HG03159 (cell line): ENCODE measurements around the gene CBLB.

ENCODE experiments used
- ATAC-seq: cut with Tn5 transposase; IDR thresholded peaks from one replicate; pipeline ENCODE4 v1.9.1; 2021; ENCODE audit warnings: mild to moderate bottlenecking, moderate library complexity; ENCODE audit not compliant: unreplicated experiment

CBLB gene

GRCh38 chr3:105791919-105792786, 76.7 kb downstream of the CBLB start:
- ATAC-seq = no peak

GRCh38 chr3:105791131-105791530, 77.7 kb downstream of the CBLB start:
- no peak for ATAC-seq

GRCh38 chr3:105790534-105790933, 78.3 kb downstream of the CBLB start:
- no peak for ATAC-seq

GRCh38 chr3:105788593-105788992, 80.2 kb downstream of the CBLB start:
- no peak for ATAC-seq

GRCh38 chr3:105787453-105787852, 81.4 kb downstream of the CBLB start:
- ATAC-seq = no peak

- ATAC-seq = no peak
Measured at GRCh38 chr3:105786990-105787389, 81.8 kb downstream of the CBLB start.

GRCh38 chr3:105786241-105786640, 82.6 kb downstream of the CBLB start:
- ATAC-seq = no peak

- ATAC-seq = no peak
Measured at GRCh38 chr3:105785803-105786202, 83.0 kb downstream of the CBLB start.

GRCh38 chr3:105783631-105784030, 85.2 kb downstream of the CBLB start:
- no peak for ATAC-seq

- ATAC-seq = no peak
Measured at GRCh38 chr3:105781871-105782270, 86.9 kb downstream of the CBLB start.

GRCh38 chr3:105780107-105780506, 88.7 kb downstream of the CBLB start:
- no peak for ATAC-seq

- ATAC-seq = no peak
Measured at GRCh38 chr3:105775368-105775767, 93.4 kb downstream of the CBLB start.

- ATAC-seq = no peak
Measured at GRCh38 chr3:105774444-105775180, 94.2 kb downstream of the CBLB start.

GRCh38 chr3:105773291-105773690, 95.5 kb downstream of the CBLB start:
- ATAC-seq = no peak

- no peak for ATAC-seq
Measured at GRCh38 chr3:105772635-105773034, 96.2 kb downstream of the CBLB start.

GRCh38 chr3:105771392-105771791, 97.4 kb downstream of the CBLB start:
- ATAC-seq = no peak

- no peak for ATAC-seq
Measured at GRCh38 chr3:105770410-105770809, 98.4 kb downstream of the CBLB start.

- no peak for ATAC-seq
Measured at GRCh38 chr3:105767776-105768175, 101.0 kb downstream of the CBLB start.

- ATAC-seq = no peak
Measured at GRCh38 chr3:105767216-105767615, 101.6 kb downstream of the CBLB start.

GRCh38 chr3:105765308-105765639, 103.5 kb downstream of the CBLB start:
- ATAC-seq = no peak

- ATAC-seq = no peak
Measured at GRCh38 chr3:105764378-105765307, 104.2 kb downstream of the CBLB start.
